GM21576 (cell line): Measurements from ENCODE around the gene TRIM36.
A peak's percentile ranks its signal among the peaks of the same experiment; 100 is the strongest.

Source experiments
- ATAC-seq: cut with Tn5 transposase; IDR thresholded peaks from one replicate; pipeline ENCODE4 v1.9.1; 2021; ENCODE audit warnings: mild to moderate bottlenecking, moderate library complexity; ENCODE audit not compliant: unreplicated experiment

Gene TRIM36, protein sequence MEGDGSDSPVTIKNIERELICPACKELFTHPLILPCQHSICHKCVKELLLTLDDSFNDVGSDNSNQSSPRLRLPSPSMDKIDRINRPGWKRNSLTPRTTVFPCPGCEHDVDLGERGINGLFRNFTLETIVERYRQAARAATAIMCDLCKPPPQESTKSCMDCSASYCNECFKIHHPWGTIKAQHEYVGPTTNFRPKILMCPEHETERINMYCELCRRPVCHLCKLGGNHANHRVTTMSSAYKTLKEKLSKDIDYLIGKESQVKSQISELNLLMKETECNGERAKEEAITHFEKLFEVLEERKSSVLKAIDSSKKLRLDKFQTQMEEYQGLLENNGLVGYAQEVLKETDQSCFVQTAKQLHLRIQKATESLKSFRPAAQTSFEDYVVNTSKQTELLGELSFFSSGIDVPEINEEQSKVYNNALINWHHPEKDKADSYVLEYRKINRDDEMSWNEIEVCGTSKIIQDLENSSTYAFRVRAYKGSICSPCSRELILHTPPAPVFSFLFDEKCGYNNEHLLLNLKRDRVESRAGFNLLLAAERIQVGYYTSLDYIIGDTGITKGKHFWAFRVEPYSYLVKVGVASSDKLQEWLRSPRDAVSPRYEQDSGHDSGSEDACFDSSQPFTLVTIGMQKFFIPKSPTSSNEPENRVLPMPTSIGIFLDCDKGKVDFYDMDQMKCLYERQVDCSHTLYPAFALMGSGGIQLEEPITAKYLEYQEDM

DNA sequence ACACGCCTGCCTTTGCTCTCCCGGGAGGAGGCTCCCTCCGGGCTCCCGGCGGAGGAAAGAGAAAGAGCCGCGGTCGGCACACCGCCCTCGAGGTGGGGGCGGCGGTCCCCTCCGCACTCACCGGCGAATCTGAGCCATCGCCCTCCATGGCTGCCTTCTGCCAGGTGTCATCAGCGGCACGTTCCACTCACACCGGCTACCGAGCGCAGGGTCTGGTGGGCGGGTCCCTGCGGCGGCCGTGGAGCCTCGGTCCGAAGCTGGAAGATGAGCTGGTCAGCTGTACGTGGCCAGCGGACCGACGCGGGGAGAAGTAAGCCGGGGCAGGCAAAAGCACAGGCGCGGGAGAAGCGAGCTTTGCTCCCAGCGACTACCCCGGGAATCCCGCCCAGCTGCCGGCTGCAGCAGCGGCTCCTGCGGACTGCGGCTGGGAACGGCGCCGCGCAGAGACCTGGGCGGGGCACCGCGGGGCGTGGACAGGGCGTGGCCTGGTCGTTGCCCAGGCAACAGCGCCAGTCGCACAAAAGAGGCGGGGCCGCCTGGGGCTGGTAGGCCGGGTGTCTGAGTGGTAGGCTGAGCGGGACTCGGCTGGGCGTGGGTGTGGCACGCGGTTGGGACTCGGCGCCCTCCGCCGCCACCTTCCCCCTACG is at the start of gene TRIM36:
Gene TRIM36 (minus strand): TSS at position 422 of the 647 bp plus-strand sequence. CDS start 274 bp downstream, at position 148.
- peak; percentile 97 for ATAC-seq

DNA sequence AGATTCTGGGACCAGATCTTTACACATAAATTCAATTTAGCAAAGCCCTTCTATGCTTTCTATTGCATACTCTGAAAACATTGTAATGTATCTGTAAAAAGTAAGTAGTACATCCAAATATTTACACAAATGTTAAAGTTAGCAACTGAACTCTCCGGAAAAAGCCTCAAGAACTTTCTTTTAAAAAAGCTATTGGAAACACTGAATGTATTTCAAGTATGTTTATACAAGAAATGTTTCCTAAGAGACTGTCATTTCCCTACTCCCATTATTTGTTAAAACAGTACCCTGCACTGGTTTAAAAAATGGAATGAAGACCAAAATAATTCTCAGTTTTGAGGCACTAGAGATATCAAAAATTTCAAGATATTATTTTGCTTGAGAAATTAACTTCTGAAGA is 44.8 kb upstream of the TRIM36 start:
- no peak for ATAC-seq

DNA sequence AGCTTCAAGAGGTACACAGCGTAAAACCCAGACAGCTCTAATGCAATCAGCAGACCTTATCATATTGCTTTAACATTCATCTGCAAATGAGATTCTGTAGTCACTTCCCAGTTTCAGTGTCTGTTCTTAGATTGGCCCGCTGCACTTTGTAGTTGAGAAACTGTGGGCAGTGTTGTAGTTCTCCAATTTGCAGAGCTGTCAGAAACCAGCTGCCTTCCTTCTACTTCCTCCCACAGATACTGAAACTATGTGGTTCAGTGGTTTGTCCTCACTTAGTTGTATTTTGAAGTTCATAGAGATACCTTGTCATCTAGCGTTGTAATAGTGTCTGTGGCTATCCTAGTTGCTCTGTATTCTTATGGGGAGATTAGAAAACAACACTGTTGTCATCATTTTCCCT is 39.6 kb upstream of the TRIM36 start:
- ATAC-seq, result peak; percentile 100

DNA sequence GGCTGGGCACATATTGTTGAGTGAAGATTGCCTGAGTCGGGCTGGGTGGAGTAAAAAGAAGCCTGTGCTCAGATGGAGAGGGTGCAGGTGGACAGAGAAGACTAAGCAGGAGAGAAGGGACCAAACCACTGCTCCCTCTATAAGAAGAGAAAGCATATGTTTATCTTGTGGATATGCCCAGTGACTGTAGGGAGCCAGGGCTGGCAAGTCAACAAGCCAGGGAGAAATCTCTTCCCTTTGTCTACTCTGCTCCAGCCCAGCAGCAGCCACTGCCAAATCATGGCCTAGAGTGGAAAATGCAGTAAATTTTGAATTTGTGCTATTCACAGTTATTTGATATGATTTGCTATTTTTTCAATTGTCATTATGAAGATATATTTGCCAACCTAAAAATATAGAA is 33.2 kb upstream of the TRIM36 start:
- no peak for ATAC-seq

DNA sequence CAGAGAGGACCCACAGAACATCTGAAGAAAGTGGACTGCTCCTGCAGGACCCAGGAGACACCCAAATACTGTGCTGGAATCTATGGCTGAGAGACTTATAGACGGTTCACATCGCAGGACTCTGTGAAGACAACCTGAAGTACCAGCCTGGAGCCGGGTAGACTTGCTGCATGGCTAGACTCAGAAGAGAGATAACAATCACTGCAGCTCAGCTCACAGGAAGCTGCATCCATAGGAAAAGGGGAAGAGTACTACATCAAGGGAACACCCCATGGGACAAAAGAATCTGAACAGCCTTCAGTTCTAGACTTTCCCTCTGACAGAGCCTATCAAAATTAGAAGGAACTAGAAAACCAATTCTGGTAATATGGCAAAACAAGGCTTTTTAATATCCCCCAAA is 26.5 kb upstream of the TRIM36 start:
- ATAC-seq, result no peak

DNA sequence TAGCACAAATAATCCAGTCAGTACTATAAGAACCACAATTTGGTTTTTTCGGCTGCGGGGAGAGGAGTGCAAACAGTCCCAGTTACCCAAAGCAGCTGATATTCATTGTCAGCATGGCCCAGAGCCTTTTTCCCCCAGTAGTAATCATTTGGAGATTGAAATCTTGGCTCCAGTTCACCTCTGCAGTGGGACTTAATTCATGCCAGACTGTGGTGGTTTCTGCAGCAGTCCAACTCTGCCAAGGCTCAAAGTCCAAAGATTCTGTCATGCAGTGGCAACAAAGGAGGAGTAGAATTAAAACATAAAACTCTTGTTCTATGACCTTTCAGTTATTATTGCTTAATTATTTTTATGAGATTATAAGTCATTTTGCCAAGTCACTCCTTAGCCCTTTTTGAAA is 25.0 kb upstream of the TRIM36 start:
- ATAC-seq, result no peak

DNA sequence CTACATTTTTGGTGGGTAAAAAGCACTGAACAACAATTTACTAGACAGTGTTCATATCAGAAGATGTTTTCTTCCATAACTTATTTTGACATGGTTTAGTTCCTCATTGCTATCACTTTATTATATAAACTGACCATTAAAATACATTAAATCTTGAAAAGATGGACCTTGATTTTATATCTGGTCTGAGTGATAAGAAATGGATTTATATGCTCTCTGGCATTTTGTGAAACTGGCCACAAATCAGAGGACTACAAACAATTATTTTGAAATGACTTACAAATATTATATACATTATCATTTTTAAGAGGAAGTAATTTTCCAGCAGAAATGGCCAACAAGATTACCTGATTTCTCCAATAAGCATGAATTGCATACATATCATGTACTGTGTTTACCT is 23.6 kb upstream of the TRIM36 start:
- no peak for ATAC-seq

DNA sequence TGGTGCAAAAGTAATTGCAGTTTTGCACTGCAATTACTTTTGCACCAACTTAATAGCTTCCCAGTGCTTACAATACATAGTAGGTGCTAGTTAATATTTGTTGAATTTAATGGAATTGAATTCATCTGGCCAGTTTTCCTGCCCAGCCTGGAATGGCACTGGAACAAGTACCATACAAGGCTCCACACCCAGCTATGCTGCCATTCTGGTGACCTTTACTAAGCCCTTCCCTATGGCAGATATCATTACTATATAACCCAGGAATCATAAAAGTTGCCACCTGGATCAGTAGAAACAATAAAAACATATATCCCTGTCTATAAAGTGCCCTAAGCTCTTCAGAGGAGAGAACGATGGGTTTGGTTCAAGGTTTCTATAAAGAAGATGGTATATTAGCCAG is 22.4 kb upstream of the TRIM36 start:
- no peak for ATAC-seq

DNA sequence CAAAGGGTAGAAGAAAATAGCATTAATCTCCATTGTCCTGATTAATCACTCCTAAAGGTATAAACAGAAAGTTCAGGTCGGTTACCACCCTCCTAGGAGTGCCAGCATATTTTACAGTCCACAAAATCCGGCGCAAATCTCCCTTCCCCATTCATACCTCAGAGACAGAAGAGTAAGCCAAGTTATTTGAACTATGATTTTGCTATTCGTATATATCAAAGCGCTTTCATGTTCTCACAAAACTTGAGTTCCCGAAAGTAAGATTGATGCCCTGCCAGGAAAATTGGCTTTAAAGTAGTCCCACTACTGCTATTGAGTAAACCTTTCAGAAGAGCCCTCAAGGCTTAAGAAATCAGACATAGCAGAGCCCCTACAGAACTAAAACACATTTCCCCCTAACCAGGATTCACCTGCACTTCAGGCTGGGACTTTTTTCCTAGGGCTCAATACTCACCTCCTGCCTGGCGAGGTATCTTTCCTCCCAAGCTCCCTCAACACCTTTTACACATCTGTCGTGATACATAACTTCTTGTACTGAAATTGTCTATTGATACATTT is 21.8 kb upstream of the TRIM36 start:
- no peak for ATAC-seq

DNA sequence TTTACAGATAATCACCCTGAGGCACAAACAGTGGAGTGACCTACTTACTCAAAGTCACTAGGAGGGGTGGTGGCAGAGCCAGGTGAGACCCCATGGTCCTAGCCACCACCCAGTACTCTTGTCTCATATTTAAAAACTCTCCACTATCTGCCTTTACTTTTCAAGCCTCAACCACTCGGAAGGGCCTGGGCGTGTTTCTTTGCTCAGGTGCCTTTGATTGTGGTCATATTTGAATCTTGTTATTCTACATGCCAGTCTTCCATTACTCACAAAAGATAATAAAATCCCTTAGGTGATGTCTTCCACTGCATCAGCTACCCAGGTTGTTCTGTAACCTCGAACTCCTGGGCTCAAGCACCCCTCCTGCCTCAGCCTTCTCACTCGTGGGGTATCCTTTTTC is 20.7 kb upstream of the TRIM36 start:
- no peak for ATAC-seq

DNA sequence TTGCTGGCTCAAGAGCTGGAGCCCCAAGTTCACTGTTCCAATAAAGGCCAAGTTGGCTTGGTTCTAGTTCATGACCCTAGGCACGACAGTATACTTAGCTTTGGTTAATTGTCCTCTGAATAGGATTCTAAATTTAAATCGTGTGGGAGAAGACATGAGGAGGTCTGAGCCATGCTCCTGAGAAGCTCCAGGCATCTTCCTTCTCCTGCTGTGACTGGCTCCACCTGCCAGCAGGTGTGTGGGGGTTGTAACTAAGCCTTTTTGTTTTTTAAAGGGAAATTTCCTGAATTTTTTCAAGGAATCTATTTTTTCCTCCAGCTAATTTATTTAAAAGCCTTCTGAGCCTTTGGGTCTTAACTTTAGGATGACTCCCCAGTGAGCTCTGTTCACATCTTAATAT is 20.2 kb upstream of the TRIM36 start:
- no peak for ATAC-seq

DNA sequence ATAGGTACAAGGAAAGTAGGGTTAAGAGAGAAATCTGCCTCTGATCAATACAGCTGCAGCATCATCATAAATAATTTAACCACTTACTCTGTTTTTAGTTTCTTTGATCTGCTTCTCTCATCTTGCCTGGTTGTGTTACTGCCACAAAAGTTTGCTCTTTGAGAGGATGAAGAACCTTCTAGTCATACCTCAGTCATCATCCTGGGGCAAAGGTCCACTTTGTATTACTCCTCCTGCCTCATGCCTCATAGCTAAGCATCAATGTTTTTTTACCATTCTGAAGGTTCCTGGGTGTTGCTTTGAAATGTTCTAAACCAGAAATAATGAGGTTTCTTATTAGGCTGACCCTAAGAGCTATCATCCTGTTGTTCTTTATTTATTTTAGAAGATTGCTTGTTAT is 17.1 kb upstream of the TRIM36 start:
- ATAC-seq, result no peak

DNA sequence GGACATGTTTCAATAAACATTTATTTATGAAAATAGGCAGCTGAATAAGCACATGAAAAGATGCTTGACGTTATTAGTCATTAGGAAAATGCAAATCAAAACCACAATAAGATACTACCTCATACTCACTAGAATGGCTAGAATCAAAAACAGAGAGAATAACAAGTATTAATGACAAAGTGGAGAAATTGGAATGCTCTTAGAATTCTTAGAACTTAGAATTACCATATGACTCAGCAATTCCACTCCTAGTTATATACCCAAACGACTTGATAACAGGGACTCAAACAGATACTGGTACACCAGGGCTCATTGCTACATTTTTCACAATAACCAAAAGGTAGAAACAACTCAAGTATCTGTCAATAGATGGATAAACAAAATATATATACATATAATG is 15.1 kb upstream of the TRIM36 start:
- ATAC-seq, result no peak

DNA sequence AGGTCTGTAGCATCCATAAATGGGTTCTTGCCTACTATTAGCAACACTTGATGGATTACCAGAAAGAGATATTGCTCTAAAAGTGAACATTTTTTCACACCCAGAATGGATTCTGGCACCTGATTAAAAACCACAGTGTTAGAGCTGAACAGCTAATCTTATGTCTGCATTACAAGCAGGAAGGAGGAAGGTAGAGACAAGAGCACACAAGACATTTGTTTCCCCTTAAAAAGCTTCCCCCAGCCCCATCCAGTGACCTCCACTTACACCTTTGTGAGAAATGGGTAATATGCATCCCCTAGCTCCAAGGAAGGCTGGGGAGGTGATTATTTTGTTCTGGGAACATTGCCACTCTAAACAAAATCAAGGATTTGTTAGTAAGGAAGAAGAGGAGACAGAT is 12.0 kb upstream of the TRIM36 start:
- ATAC-seq, result no peak

DNA sequence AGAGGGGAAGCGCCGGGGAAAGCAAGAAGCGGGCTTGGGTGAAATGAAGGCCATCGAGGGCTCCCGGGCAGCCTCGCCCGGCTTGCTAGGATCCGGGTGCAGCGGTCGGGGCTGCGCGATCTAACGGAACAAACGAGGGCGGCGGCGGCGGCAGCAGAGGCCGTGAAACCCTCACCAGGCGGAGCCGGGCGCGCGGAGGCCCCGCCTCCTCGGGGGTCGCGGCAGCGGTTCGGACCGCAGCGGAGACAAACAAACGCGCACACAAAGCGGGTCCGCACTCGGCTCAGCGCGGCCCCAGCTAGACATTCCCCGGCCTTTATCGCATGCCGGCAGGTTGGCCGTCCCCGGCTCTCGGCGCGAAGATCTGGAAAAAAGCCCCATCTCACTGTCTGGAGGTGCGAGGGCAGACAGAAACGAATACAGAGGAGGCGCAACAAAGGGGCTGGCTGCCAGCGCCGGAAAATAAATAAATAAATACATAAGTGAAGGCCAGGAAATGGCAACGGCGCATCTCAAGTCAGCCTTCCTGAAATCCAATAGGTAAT is 10.5 kb upstream of the TRIM36 start:
- ATAC-seq, result peak; percentile 46

DNA sequence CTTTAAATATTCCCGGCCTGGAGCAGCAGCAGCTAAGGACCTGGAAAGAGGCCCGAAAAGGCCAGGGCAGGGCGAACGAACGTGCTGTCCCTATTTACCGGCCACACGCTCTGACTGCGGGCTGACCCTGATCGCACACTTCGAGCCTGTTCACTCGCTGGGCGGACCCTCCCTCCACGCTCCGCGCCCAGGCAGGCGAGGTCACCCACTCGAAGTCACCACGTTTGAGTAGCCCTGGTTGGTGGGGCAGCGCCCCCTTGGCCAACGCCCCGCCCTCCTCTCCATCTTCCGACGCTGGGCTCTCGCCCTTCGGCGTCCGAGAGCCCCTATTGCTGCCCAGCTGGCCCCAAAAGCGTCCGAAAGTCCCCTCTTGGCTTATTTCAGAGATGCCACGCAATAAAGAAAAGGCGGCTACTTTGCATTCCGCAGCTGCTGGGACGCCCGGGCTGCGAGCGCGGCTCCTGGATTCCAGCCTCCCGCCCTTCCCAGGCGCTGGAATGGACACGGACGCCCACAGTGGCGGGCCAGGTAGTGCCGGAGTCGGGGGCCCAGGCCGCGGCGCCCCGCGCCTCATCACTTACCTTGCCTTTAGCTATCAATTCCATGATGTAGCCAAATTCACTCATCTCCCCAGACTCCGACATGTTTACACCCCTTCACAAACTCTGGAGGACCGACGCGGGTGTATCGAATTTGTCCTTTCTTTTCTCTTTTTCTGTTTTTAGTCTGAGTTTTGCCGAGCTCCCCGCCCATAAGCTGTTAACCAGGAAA is 9.9 kb upstream of the TRIM36 start:
- ATAC-seq, result peak; percentile 27

DNA sequence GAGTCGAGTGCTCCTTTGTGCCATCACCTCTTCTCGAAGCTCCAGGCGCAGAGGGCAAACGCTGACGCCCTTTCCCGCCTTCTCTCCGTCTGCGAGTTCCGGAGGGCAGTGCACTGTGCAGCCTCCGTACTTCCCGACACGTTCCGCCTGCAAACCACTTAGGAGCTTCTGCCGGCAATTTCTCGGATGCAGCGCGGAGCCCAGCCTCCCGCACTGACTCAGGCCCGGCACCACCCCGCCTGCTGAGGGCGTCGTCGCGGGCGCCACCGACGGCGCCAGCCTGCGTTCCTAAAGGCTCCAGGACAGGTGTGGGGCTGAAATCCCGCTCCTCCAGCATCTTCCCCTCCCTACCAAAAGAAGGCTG is 9.3 kb upstream of the TRIM36 start:
- ATAC-seq, result no peak

DNA sequence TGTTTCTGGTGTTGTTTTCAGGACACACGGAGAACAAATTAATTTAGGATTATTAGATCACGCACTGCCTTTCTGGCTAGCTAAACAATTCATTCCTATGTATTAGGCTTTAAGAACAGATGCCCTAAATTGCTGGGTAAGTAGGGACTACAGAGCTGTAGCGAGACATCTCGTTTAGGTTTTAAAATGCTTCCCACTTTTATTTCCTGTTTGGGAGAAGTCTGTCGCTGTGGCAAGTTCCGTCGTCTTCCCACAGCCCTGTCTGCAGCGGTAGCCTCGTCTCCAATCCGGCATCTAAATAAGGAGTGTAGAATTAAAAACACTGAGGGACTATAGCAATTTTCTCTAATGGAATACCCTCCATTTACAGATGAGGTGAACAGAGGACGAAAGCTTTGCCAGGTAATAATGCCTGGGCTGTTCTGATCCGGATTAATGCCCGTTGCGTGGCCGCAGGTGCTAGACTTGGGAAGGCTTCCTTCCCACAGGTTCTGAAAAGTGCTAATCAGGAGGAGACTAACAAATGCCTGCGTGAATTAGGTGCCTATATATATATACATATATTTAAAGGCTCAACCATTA is 1.3 kb upstream of the TRIM36 start:
- no peak for ATAC-seq

DNA sequence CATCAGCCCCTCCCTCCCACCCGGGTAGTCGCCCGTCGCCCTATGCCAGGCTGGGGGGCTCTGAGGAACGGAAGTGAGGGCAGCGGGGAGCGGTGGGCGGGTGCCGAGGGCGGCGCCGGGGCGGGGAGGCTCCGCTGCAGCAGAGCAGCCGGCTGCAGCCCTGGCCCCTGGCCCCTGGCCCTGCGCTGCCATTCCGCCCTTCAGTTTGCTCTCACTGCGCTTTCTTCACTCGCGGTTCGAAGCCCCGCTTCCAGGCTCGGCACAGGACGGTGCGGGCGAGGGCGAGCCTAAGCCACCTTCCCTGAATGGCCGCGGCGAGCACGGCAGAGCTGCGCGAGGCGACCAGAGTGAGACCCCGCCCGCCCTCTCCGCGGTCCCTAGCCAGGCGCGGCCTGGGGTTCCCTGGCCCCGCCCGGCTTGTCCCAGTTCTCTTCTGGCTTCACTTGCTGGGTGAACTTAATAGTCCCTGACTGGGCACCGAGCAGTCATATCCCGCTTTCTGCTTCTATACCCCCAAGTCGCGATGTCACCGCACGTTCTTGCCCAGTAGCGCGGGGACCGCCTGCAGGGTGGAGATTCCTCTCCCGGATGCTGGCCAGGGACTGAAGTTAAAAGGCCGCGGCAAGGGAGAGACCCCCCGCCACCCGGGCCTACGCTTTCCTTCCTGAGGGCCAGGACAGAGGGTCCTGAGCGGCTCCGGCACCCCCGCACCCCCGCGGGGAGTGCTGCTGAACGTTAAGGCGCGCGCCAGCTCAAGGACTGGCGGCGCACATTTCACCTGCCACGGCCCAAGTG is 623 bp upstream of the TRIM36 start:
- ATAC-seq, result peak; percentile 47
